HepG2 (cell line): Measurements from ENCODE around the gene RANBP3. TPM values are rescaled to one million over a fixed set of nuclear protein-coding genes. Genes with fewer than 3 reads are reported as not detected.
A peak's percentile ranks its signal among the peaks of the same experiment; 100 is the strongest.

Source experiments
- ATF7 ChIP-seq, 2 experiments: fragments of 450-650 bp in 1 of 2; sonication (generic) in 1 of 2; formaldehyde crosslinking in 1 of 2; IDR thresholded peaks; 2 replicates each; pipeline versions ENCODE4 v1.4.0 to v1.6.1; 2016 to 2020; ENCODE audit warnings: antibody characterized with exemption in 1 of 2, mild to moderate bottlenecking in 1 of 2, missing genetic modification reagents in 1 of 2
- BHLHE40 ChIP-seq: IDR thresholded peaks from 2 replicates; pipeline ENCODE4 v1.6.1; 2011; ENCODE audit warnings: low read length, improper control_type of control experiment
- CBX2 ChIP-seq, 2 experiments: fragments of 200-600 bp in 1 of 2; sonication (generic); formaldehyde crosslinking in 1 of 2; IDR thresholded peaks; 2 replicates each; pipeline versions ENCODE4 v1.7.0 to v1.8.1; 2018 to 2022; ENCODE audit warnings: low read depth in 2 of 2, low read length in 1 of 2, mild to moderate bottlenecking in 1 of 2, missing genetic modification reagents in 1 of 2
- CREM ChIP-seq, 2 experiments: sonication (generic) in 1 of 2; formaldehyde crosslinking in 1 of 2; IDR thresholded peaks; 2 replicates each; pipeline versions ENCODE4 v1.4.0 to v1.6.1; 2016 to 2020; ENCODE audit warnings: antibody characterized with exemption in 1 of 2, mild to moderate bottlenecking in 1 of 2, missing genetic modification reagents in 1 of 2
- DPF2 ChIP-seq: sonication (generic); formaldehyde crosslinking; IDR thresholded peaks from 2 replicates; pipeline ENCODE4 v1.4.0; 2020; ENCODE audit warnings: mild to moderate bottlenecking, low read depth, missing genetic modification reagents, borderline replicate concordance
- EED ChIP-seq: sonication (generic); formaldehyde crosslinking; IDR thresholded peaks from 2 replicates; pipeline ENCODE4 v1.5.0; 2020; ENCODE audit warnings: mild to moderate bottlenecking, missing genetic modification reagents
- HNF4G ChIP-seq, 2 experiments: sonication (generic) in 1 of 2; formaldehyde crosslinking in 1 of 2; IDR thresholded peaks; 2 replicates each; pipeline versions ENCODE4 v1.4.0 to v1.6.1; 2011 to 2020; ENCODE audit warnings: borderline replicate concordance in 2 of 2, low read depth in 2 of 2, mild to moderate bottlenecking in 2 of 2, low read length in 1 of 2, missing genetic modification reagents in 1 of 2, moderate library complexity in 1 of 2
- HNRNPLL ChIP-seq: fragments of 200-400 bp; formaldehyde crosslinking; IDR thresholded peaks from 2 replicates; pipeline ENCODE4 v1.6.1; 2017; ENCODE audit warnings: mild to moderate bottlenecking, low read depth, low read length; ENCODE audit not compliant: poor library complexity, severe bottlenecking
- HOXA9 ChIP-seq: sonication (generic); formaldehyde crosslinking; IDR thresholded peaks from 2 replicates; pipeline ENCODE4 v1.8.1; 2022; ENCODE audit warnings: missing genetic modification reagents, mild to moderate bottlenecking, moderate library complexity, borderline replicate concordance
- NONO ChIP-seq, 2 experiments: fragments of 450-650 bp in 1 of 2; sonication (generic) in 1 of 2; formaldehyde crosslinking in 1 of 2; IDR thresholded peaks in 1 of 2; conservative IDR thresholded peaks in 1 of 2; 2 replicates each; pipeline versions ENCODE4 v1.6.1 to v1.8.0; 2017 to 2022; ENCODE audit warnings: mild to moderate bottlenecking in 1 of 2, missing genetic modification reagents in 1 of 2, moderate library complexity in 1 of 2
- PAWR ChIP-seq: sonication (generic); formaldehyde crosslinking; IDR thresholded peaks from 2 replicates; pipeline ENCODE4 v1.4.0; 2020; ENCODE audit warnings: missing genetic modification reagents, mild to moderate bottlenecking, borderline replicate concordance
- POLR2AphosphoS2 ChIP-seq: IDR thresholded peaks from 2 replicates; pipeline ENCODE4 v1.6.1; 2011; ENCODE audit warnings: low read depth, low read length, improper control_type of control experiment
- RFX5 ChIP-seq: IDR thresholded peaks from 2 replicates; pipeline ENCODE4 v1.6.1; 2011; ENCODE audit warnings: low read depth, low read length, improper control_type of control experiment
- SMAD1 ChIP-seq: sonication (generic); formaldehyde crosslinking; IDR thresholded peaks from 2 replicates; pipeline ENCODE4 v1.4.0; 2020; ENCODE audit warnings: missing genetic modification reagents, low read depth, mild to moderate bottlenecking, borderline replicate concordance
- SMARCC2 ChIP-seq: fragments of 450-650 bp; IDR thresholded peaks from 2 replicates; pipeline ENCODE4 v1.6.1; 2017; ENCODE audit warnings: antibody characterized with exemption, mild to moderate bottlenecking
- SMYD3 ChIP-seq: sonication (generic); formaldehyde crosslinking; IDR thresholded peaks from 2 replicates; pipeline ENCODE4 v1.8.1; 2023; ENCODE audit warnings: mild to moderate bottlenecking, missing genetic modification reagents
- SSRP1 ChIP-seq: IDR thresholded peaks from 2 replicates; pipeline ENCODE4 v1.6.1; 2016; ENCODE audit warnings: control low read depth
- UBTF ChIP-seq: sonication (generic); formaldehyde crosslinking; IDR thresholded peaks from 2 replicates; pipeline ENCODE4 v1.4.0; 2020; ENCODE audit warnings: mild to moderate bottlenecking, missing genetic modification reagents
- XBP1 ChIP-seq: sonication (generic); formaldehyde crosslinking; IDR thresholded peaks from 2 replicates; pipeline ENCODE4 v1.5.0; 2020; ENCODE audit warnings: missing genetic modification reagents
- ZNF367 ChIP-seq: sonication (generic); formaldehyde crosslinking; IDR thresholded peaks from 2 replicates; pipeline ENCODE4 v1.4.0; 2020; ENCODE audit warnings: missing genetic modification reagents, borderline replicate concordance
- ZNF562 ChIP-seq: sonication (generic); formaldehyde crosslinking; IDR thresholded peaks from 2 replicates; pipeline ENCODE4 v1.8.0; 2022; ENCODE audit warnings: missing genetic modification reagents, borderline replicate concordance
- ZNF644 ChIP-seq: IDR thresholded peaks from 2 replicates; pipeline ENCODE4 v1.6.1; 2016; ENCODE audit warnings: low read depth
- ZNF674 ChIP-seq: sonication (generic); formaldehyde crosslinking; IDR thresholded peaks from 2 replicates; pipeline ENCODE4 v1.5.0; 2020; ENCODE audit warnings: low read depth, mild to moderate bottlenecking, missing genetic modification reagents
- ZNF773 ChIP-seq: sonication (generic); formaldehyde crosslinking; IDR thresholded peaks from 2 replicates; pipeline ENCODE4 v1.4.0; 2020; ENCODE audit warnings: missing genetic modification reagents, borderline replicate concordance
- ZNF841 ChIP-seq: sonication (generic); formaldehyde crosslinking; IDR thresholded peaks from 2 replicates; pipeline ENCODE4 v1.8.1; 2023; ENCODE audit warnings: missing genetic modification reagents, borderline replicate concordance
- ZSCAN9 ChIP-seq: IDR thresholded peaks from 2 replicates; pipeline ENCODE4 v1.6.1; 2016; ENCODE audit warnings: borderline replicate concordance
- polyA plus RNA-seq, 8 experiments: library from polyadenylated mRNA; depleted of rRNA in 3 of 8; stranded (reverse) in 7 of 8; unstranded in 1 of 8; fragments of >200 nt; fragmentation: Illumina TruSeq in 4 of 8; extraction: Trizol in 4 of 8; gene quantifications; 2 replicates each; pipeline versions ENCODE4 v1.2.1 to v1.2.3, GENCODE V29; 2011 to 2016; ENCODE audit warnings: low read depth in 4 of 8, missing spikeins in 1 of 8, mixed read lengths in 1 of 8; ENCODE audit not compliant: insufficient read depth in 1 of 8
- total RNA-seq, 5 experiments: library from RNA; depleted of rRNA; stranded (reverse); fragments of >200 nt; fragmentation: Illumina TruSeq; extraction: Trizol; gene quantifications; 2 replicates each; pipeline ENCODE4 v1.2.3, GENCODE V29; 2016; ENCODE audit warnings: low read depth in 1 of 5

The RANBP3 gene
- total and polyA plus RNA-seq, 2 of the 13 experiments (the other 11 are each of a cell fraction or from before 2014, with no cell fraction given): 39.5 to 149 TPM

DNA sequence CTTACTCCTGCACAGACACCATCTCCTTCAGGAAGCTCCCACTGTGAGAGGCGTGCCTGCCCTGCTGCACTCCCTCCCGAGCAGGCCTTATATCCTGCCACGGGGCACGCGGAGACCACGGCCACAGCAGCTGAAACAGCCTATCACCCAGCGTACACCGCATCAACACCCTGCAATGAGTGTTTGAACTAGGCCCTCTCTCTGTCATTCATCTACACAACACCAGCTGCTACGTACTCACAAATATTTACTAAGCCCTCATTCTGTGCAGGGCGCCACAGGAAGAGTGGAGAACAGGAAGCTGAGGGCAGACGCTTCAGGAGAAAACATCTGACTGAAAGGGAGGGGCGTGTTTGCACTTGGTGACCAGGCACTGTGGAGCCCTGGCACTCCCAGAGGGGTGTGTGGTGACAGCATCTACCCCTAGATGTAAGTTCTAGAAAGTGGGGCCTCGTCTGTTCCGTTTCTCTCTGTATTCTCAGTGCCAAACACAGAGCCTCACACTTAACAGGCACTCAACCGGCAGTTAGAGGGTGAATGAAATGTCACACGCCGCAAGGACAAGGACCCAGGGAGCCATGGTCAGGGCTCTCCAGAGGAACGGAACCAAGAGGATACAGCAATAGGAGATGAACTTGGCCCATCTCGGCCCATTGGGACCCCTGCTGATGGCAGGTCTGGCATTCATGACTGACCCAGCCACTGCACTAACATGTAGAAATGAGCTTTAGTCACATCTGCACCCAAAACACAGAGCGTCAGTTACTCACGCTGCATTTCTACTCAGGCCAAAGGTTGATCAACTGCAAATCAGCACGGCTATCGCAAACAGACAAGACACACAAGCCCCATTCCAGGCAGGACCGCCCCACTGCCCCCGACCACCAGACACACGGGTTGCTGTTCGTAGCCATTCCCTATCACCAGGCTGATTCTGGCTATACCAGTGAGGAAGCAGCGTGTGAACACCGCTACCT lies 15.7 kb downstream of the RANBP3 start (continued):
- TF ChIP-seq SMYD3 (CRISPR knock-in tag): peak; percentile 98
- no peak for TF ChIP-seq RFX5
- no peak for TF ChIP-seq POLR2AphosphoS2
- TF ChIP-seq HOXA9 (CRISPR knock-in tag): peak; percentile 83; the same call in 1 of the 2 replicates
- peak; percentile 74 for TF ChIP-seq HNF4G (IDR thresholded peaks at IDR 0.05; ENCODE audit: borderline replicate concordance, low read depth, low read length)
- TF ChIP-seq HNF4G (CRISPR knock-in tag; IDR thresholded peaks at IDR 0.05; ENCODE audit: borderline replicate concordance, low read depth): peak; percentile 72
- TF ChIP-seq ZNF841: no peak
- no peak for TF ChIP-seq CBX2 (IDR thresholded peaks at IDR 0.05; ENCODE audit: low read depth, low read length)
- TF ChIP-seq CBX2 (CRISPR knock-in tag; IDR thresholded peaks at IDR 0.05; ENCODE audit: low read depth): no peak
- peak; percentile 44 for TF ChIP-seq HNRNPLL
- peak; percentile 97 for TF ChIP-seq SMAD1 (CRISPR knock-in tag)
- no peak for TF ChIP-seq ZNF367 (CRISPR knock-in tag)
- TF ChIP-seq CREM (IDR thresholded peaks at IDR 0.05): peak; percentile 83
- TF ChIP-seq CREM (CRISPR knock-in tag; IDR thresholded peaks at IDR 0.05): no peak
- no peak for TF ChIP-seq ZNF562 (CRISPR knock-in tag)
- TF ChIP-seq SMARCC2: no peak
- peak; percentile 93 for TF ChIP-seq DPF2 (CRISPR knock-in tag)
- peak; percentile 91 for TF ChIP-seq UBTF
- peak; percentile 81 for TF ChIP-seq EED (CRISPR knock-in tag)
- TF ChIP-seq PAWR (CRISPR knock-in tag): no peak
- TF ChIP-seq BHLHE40: peak; percentile 78
- no peak for TF ChIP-seq ATF7 (IDR thresholded peaks at IDR 0.05)
- TF ChIP-seq ATF7 (CRISPR knock-in tag; IDR thresholded peaks at IDR 0.05): peak; percentile 23; the same call in 1 of the 2 replicates
- peak; percentile 53; the same call in 1 of the 2 replicates for TF ChIP-seq ZNF644 (CRISPR knock-in tag)
- peak; percentile 71 for TF ChIP-seq SSRP1 (CRISPR knock-in tag)
- no peak for TF ChIP-seq NONO (IDR thresholded peaks at IDR 0.05)
- TF ChIP-seq NONO (CRISPR knock-in tag; conservative IDR thresholded peaks at IDR 0.05): peak; percentile 96
- no peak for TF ChIP-seq XBP1 (CRISPR knock-in tag)
- no peak for TF ChIP-seq ZNF773 (CRISPR knock-in tag)
- no peak for TF ChIP-seq ZNF674 (CRISPR knock-in tag)
- TF ChIP-seq ZSCAN9 (CRISPR knock-in tag): peak; percentile 70; the same call in 1 of the 2 replicates
